ENCODE measurements around the gene BBC3.
"Not testable (repeated sequence)": the region's sequence is repeated elsewhere in the genome, so short reads cannot be mapped to it uniquely, and the experiment has no call there.

The BBC3 gene

DNA sequence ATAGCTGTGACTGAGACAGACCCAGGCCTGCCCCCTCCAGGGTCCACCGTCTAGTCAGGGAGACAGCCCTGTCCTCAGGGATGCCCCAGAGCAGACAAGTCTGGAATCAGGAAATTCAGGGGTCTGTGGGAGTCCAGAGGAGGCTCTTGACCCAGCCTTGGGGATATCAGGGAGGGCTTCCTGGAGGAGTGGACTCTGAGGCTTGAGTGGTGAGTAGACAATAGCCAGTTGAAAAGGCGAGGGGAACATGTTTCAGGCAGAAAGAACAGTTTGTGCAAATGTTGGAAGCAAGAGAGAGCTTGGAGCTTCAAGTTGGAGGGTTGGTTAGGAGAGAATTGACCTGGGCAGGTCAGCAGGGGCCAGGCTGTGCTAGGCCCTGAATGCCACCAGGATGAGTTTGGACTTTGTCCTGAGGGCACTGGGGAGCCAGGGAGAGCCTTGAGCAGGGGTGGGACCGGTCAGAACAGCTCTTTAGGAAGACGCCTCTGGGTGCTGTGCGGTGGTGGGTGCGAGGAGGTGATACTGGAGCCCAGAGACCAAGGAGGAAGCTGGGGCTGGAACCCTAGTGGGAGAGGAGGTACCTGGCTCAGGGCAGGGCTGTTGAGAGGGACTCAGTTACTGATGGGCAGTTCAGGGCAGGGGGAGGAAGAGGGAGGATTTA, 28.0 kb upstream of the BBC3 start:
- DNase-seq (ENCODE audit: low read depth in 2 of 3, low spot score in 2 of 3): no peak

DNA sequence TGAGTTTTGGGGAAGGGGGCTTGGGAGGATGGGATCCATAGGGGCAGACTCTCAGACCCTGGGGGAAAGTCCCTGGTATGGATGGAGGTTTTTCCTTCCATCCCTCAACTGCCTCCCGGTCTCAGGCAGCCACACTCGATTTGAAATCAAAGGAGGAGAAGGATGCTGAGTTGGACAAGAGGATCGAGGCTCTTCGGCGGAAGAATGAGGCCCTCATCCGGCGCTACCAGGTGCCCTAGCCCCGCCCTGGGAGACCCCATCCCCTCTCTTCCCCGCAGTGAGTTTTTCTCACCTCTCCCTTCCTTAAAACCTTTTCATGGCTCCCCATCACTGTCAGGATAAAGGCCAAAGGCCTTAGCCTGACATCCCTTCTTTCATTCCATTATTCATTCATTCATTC, 27.4 kb upstream of the BBC3 start:
- DNase-seq (ENCODE audit: low read depth in 2 of 3, low spot score in 2 of 3): no peak

DNA sequence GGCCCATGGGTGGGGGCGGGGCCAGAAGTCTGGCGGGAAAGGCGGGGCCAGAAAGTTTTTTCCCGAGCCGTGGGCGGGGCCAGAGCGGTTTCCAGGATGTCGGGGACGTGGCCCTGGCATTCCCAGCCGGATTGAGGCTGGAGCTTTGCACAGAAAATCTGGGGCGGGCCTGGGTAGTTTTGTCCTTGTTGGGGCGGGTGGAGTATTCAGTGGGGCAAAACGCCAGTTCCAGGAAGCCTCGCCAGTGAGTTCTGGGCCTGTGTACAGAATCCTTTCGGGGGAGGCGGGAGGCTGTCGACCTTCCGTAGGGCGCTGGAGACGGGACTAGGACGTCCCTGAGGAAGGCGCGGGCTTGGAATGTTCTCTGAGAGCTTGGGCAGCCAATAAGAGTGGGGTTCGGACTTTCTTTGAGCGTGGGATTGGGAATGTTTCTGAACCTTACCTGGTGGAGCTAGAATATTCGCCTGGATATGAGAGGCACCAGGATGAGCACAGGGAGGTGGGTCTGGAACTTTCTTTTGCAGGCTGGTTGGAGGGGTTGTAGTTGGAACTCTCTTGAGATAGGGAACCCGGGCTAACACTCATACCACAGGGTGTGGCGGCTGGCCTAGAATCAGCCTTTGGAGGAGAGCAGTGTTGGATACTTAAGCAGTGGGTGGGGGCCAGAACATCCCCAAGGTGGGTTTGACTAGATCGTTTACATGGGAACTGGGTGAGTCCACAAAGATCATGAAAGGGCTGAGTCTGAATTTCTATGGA, 26.6 kb upstream of the BBC3 start:
- no peak for DNase-seq (ENCODE audit: low read depth in 2 of 3, low spot score in 2 of 3)

DNA sequence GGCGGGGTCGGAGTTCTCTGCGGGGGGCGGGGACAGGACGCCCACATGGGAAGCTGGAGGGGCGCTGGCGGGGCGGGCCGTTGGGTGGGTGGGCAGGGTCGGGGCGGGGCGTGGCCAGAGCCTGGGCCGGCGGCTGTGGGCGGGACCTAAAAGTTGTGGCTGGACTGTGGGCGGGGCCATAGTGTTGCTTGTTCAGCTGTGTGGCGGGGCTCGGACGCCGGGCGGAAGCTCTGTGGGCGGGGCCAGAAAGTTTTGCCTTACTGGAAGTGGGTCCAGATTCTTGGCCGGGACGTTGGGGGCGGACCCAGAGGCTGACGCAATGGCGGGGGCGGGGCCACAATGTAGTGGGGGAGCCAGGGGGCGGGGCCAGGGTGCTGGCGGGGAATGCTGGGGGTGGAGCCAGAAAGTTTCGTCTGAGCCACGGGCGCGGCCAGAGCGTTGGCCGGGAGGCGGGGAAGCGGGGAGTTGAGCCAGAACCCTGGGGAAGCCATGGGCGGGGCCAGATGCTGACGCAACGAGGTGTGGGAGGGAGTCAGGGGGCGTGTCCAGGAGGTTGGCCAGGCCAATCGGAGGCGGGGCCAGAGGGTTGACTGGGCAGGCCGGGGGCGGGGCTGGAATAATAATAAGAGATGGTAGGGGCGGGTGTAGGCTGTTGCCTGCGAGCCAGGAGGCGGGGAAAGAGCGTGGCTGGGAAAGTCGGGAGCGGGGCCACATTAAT, 25.9 kb upstream of the BBC3 start:
- peak; percentile 100 for DNase-seq (ENCODE audit: low read depth in 2 of 3, low spot score in 2 of 3)

DNA sequence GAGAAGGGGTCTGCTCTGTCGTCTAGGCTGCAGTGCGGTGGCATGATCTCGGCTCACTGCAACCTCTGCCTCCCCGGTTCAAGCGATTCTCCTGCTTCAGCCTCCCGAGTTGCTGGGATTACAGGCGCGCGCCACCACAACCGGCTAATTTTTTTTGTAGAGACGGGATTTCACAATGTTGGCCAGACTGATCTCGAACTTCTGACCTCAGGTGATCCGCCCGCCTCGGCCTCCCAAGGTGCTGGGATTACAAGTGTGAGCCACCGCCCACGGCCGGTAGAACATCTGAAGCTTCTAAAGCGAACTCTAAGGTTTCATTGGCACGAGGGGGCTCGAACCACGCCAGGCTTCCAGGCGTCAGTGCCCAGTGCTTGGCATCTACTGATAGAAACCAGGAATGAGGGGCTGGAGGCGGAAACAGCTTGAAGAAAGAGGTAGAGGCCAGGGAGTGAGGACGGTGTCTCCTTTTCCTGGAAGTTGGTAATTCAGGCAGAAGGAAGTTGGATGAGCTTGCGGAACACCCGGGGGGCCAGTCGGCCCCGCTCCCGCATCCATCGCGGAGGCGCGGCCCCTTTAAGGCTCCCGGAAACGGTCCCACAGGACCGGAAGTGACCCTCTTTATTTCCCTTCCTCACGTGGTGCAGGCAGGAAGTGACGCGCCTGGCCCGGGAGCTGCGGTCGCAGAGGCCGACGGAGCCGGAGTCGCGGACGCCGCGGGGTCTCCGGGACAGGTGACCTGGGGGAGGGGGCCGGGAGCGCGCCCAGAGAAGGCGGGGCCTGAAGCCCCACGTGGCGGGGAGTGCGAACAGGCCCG, 25.1 kb upstream of the BBC3 start, which contains the start of gene CCDC9:
Gene CCDC9 (plus strand): TSS at position 647 of the 814 bp plus-strand sequence. CDS start 1,876 bp downstream, outside the sequence.
- peak; percentile 83 to 91 (median 87) for DNase-seq (ENCODE audit: low read depth in 2 of 3, low spot score in 2 of 3)

DNA sequence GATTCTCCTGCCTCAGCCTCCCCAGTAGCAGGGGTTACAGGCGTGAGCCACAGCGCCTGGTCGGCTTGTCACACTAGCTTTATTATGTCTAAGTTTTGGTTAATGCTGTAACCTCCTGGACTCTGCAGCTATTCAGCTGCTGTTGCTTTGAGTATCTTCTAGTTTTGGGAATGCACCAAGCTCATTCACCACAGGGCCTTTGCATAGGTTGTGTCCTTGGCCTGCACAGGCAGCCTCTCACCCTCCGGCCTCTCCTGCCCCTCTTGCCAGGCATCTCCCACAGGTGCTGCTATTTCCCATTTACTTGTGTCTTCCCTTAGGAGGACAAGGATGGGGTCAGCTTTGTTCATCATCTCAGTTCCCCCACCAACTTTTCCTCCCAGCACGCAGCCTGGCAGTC, 23.0 kb upstream of the BBC3 start:
- DNase-seq (ENCODE audit: low read depth in 2 of 3, low spot score in 2 of 3): no peak

DNA sequence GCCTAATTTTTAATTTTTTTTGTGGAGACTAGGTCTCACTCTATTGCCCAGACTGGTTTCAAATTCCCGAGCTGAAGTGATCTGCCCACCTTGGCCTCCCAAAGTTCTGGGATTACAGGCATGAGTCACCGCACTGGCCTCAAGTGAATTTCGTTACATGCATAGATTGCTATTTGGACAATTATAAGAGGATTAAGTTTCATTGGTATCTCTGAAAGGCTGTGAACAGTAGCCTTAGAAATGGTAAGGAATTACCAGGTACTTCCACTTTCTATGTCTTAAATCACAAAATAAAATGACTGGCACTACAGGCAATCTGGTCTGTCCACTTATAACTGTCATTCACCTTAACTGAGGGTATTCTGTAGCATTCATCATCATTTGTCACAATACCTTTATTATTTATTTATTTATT, 22.5 kb upstream of the BBC3 start:
- no peak for DNase-seq (ENCODE audit: low read depth in 2 of 3, low spot score in 2 of 3)

DNA sequence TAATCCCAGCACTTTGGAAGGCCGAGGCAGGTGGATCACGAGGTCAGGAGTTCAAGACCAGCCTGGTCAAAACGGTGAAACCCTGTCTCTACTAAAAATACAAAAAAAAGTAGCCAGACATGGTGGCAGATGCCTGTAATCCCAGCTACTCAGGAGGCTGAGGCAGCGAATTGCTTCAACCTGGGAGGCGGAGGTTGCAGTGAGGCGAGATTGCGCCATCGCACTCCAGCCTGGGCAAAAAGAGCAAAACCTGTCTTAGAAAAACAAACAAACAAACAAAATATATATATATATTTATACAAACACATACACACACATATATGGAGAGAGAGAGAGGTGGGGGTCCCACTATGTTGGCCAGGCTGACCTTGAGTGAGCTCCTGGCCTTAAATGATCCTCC, 22.0 kb upstream of the BBC3 start:
- DNase-seq (ENCODE audit: low read depth in 2 of 3, low spot score in 2 of 3): not testable (repeated sequence)

DNA sequence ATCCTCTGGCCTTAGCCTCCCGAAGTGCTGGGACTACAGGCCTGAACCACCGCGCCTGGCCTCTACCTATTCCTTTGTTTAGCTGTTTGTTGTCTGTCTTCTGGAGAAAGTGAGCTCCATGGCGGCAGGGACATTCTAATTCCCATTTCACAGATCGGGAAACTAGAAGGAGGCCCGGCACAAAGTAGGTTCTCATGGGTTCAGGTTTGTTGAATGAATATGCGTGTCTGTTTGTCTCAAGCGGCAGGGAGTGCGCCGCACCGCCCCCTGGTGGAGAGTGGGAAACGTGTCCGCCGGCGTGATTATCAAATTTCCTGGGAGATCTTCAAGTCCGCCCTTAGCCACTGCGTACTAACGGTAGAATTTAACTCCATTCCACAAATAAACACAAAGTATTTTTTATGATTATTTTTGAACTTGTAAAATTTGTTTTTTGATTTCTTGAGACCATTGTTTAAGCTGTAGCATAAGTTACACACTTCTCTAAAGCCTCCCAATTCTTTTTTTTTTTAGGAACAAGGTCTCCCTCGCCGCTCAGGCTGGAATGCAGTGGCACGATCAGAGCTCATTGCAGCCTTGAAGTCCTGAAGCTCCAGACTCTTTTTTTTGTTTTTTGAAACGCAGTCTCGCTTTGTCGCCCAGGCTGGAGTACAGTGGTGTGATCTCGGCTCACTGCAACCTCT, 16.4 kb upstream of the BBC3 start:
- peak in 2 of 3 experiments; percentile 78 to 83 for DNase-seq (ENCODE audit: low read depth in 2 of 3, low spot score in 2 of 3)

DNA sequence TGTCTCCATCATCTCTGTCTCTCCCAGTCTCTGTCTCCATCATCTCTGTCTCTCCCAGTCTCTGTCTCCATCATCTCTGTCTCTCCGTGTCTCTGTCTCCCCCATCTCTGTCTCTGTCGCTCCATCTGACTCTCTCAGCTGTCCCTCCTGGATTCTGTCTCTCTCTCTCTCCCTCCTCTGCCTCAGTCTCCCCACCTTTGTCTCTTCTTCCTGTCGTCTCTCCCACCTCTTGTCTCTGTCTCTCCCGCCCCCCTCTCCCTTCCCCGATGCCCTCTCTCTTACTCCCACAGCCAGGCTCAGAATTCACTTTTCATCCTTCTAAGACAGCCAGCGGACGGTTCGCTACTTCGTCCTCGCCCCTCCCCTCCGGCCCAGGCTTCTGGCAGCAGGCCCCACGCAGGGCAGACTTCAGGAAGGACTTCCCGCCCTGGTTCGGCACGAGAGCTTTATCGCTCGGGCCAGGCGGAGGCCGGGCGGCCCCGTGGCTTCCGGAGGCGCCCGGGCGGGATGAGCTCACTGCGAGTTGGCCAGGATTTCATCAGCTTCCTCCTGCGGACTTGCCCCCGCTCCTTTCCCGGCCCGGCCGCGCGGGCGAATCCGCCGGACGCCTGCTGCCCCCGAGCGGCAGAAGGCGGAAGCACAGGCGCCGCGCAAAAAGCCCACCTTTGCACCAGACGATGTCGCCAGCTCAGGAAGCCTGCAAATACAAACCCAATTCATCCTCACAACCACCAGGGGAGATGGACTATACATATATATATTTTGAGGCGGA, 13.0 kb upstream of the BBC3 start:
- DNase-seq (ENCODE audit: low read depth in 2 of 3, low spot score in 2 of 3): peak; percentile 83 to 92 (median 91)

DNA sequence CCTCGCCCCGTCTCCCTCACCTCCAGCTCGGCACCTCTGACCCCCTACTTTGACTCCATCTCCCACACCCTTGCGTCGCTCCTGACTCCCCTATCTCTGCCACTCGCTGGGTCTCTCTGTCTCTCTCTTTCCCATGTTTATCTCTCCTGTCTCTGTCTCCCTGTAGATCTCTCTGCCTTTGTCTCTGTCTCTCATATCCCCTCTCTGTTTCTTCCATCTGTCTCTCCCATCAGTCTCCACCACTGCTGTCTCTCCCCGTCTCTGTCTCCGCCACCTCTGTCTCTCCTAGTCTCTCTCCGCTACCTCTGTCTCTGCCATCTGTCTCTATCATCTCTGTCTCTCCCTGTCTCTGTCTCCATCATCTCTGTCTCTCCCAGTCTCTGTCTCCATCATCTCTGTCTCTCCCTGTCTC, 12.4 kb upstream of the BBC3 start:
- DNase-seq (ENCODE audit: low read depth in 2 of 3, low spot score in 2 of 3): no peak

DNA sequence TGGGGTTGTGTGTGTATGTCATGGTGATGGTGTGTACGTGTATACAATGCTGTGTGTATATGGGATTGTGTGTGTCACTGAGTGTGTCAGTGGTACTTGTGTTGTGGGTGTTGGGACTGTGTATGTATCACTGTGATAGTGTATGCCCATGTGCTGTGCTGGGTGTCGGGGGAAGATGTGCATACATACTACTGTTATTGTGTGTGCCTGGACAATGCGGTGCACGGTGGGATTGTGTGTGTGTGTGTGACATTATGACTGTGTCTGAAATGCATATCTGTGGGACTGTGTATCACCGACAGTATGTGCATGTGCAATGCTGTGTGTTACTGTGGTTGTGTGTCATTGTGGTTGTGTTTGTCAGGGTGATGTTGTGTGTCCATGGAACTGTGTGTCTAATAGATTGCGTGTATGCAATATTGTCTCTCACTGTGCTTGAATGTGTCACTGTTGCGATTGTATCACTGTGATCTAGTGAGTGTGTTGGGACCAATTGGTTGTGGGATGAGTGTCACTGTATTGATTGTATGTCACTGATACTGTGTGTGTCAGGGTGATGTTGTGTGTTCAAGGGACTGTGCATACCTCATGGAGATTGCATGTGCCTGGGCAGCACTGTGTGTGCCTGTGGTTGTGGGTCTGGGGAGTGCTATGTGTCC, 11.0 kb upstream of the BBC3 start:
- no peak for DNase-seq (ENCODE audit: low read depth in 2 of 3, low spot score in 2 of 3)

DNA sequence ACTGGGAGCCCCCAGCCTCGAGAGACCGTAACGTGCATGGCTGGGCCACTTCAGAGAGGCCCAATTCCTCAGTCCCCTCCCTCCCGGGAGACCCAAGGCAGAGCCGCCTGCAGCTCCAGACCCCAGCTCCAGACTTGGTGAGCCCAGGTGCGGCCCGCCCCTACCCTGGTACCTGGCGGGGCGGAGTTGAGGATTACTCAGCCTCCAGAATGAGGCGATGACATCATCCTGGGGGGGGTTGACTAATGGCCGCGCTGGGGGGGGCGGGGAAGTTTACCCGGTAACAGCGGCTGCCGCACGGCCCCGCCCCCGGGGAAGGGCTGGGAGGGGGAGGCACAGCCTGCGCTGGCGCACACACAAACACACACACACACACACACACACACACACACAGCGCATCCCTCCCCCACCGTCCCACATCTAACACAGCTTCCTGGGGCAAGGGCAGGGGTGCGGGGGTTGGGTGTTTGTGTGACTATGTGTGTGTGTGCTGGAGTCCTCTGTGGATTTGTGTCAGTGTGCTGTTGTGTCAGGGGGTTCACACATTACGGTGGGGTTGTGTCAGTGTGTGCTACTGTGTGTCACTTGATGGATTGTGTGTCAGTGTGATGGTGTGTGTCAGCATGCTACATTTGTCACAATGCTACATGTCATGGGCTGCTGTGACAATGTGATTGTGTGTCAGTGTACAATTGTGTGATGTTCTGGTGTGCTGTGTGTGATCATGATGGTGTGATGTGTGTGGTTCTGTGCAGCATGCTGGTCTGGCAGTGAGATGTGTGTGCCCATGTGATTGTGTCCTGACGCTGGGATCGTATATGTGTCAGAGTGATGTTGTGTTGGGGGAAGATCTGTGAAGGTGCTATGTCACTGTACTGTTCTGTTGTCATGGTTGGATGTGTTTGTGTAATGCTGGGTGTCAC, 10.3 kb upstream of the BBC3 start:
- peak in 1 of 3 experiments; percentile 53 for DNase-seq (ENCODE audit: low read depth in 2 of 3, low spot score in 2 of 3)

DNA sequence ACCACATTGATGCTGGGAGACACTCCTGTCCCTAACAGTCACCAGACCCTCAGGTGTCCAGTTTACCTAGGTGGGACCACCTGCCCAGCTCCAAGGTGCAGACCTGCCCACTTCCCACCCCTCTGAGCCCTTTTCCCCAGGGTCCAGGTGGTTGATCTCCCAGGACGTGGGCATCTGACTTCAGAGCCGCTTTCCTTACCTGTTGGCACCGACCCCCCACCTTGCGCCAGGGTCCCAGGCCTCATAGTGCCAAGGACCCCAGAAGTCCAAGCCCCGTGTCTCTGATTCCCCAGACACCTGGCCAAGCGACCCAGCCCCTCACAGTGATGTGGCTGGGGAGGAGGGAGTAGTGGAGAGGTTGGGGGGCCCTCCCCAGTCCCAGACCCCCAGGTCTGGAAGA, 9.6 kb upstream of the BBC3 start:
- no peak for DNase-seq (ENCODE audit: low read depth in 2 of 3, low spot score in 2 of 3)

DNA sequence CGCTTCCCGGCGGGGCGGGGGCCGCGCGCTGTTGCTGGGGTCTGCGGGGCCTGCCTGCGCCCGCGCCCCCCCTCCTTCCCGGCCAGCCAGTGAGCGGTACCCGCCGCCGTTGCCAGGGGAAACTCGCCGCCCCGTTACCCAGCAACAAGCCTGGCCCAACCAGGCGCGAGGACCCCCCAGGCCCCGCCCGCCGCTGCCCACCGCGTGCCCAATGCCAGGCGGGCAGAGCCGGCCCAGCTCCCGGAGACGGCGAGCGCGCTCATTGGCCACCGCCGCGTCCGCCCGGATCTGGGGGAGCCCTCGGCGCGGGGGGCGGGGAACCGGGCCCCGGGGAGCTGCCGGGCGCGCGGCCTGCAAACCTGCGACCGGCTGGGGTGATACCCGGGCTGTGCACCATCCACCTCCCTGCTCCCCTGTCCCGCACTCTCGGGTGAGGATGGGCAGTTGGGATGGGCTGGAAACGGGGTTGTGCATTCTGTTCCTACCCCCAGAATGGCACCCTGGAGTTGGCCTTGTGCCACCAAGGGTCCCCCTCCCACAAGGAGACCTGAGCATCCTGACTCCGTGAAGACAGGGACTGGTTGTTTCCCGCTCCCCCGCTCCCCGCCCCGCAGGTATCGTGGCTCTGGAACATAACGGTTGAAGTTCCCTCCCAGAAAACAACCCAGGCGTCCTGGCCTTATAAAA, 8.8 kb upstream of the BBC3 start:
- DNase-seq (ENCODE audit: low read depth in 2 of 3, low spot score in 2 of 3): no peak

DNA sequence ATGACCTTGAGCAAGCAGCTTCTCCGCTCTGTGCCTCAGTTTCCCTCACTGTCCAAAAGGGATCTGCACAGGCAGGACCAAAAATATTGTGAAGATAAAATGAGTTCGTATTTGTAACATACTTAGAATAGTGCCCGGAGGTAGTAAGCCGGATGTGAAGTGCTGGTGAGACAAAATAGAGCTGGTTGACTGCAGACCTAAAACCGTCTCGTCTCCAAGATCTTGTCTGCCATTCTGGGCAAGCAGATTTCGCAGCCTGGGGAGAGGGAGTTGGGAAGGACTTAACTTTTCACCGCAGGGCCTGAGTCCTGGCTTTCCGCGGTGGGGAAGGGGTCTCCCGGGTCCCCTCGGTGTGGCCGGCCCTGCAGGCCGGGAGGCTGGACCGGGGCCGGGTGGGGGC, 8.2 kb upstream of the BBC3 start:
- DNase-seq (ENCODE audit: low read depth in 2 of 3, low spot score in 2 of 3): no peak

DNA sequence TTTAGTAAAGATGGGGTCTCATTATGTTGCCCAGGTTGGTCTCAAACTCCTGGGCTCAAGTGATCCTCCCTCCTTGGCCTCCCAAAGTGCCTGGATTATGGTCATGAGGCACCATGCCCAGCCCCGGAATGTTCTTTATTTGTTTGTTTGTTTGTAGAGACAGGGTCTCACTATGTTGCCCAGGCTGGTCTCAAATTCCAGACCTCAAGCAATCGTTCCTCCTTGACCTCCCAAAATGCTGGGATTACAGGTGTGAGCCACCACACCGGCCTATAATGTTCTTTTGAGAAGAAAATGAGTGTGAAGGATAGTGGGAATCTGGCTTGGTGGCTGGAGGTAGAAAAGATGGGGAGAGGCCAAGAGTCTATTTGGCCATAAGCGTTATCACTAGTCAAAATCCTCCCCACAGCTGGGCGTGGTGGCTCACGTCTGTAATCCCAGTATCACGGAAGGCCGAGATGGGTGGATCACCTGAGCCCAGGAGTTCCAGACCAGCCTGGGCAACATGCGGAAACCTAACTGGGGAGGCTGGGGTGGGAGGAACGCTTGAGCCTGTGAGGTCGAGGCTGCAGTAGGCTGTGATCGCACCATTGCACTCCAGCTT, 5.2 kb upstream of the BBC3 start:
- no peak for DNase-seq (ENCODE audit: low read depth in 2 of 3, low spot score in 2 of 3)

Data from activated CD8-positive, alpha-beta memory T cell treated with anti-CD3 and anti-CD28 coated beads for 48 hours (primary cell).